ENCODE measurements around the gene WNK1.
"Not testable (repeated sequence)": the region's sequence is repeated elsewhere in the genome, so short reads cannot be mapped to it uniquely, and the experiment has no call there.

WNK1 gene

DNA sequence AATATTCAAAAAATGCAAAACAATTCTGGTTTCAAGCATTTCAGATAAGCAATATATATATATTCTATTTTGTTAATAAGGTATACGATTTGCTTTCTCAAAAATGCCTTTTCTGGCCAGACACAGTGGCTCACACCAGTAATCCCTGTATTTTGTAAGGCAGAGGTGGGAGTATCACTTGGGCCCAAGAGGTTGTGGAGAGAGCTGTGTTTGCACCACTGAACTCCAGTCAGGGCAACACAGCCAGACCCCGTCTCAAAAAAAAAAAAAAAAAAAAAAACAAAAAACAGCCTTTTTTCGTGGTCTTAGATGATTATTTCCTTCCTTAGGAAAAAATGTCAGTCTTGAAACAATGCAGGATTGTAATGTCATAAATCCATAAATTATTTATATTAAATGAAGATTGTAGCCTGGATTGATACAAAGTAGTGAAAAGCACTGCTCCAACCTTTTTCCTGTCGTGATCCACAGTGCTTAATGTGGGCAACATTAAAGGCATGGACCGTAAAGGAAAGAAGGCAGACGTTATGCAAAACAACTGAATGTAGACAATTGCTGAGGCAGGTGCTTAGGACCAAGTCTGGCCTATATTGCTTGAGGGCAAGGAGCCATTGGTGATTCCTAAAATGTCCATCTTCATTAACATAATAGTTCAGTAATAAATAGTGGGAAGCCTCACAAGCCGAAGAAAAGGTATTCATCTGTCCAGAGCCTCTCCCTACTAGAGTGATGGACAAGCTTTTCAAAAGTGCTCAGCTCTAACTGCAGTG lies 160.3 kb downstream of the WNK1 start:
- H3K36me3 Mint-ChIP-seq: peaks cover 16% of the 10 kb centered on the region
- no peaks in the 10 kb centered on the region for H3K27me3 Mint-ChIP-seq
- no peaks in the 10 kb centered on the region for H3K9me3 Mint-ChIP-seq
- peaks cover 26% of the 10 kb centered on the region for H3K4me1 Mint-ChIP-seq
- H3K27ac Mint-ChIP-seq: no peak overlapping the region
- H3K4me3 Mint-ChIP-seq: no peak overlapping the region

DNA sequence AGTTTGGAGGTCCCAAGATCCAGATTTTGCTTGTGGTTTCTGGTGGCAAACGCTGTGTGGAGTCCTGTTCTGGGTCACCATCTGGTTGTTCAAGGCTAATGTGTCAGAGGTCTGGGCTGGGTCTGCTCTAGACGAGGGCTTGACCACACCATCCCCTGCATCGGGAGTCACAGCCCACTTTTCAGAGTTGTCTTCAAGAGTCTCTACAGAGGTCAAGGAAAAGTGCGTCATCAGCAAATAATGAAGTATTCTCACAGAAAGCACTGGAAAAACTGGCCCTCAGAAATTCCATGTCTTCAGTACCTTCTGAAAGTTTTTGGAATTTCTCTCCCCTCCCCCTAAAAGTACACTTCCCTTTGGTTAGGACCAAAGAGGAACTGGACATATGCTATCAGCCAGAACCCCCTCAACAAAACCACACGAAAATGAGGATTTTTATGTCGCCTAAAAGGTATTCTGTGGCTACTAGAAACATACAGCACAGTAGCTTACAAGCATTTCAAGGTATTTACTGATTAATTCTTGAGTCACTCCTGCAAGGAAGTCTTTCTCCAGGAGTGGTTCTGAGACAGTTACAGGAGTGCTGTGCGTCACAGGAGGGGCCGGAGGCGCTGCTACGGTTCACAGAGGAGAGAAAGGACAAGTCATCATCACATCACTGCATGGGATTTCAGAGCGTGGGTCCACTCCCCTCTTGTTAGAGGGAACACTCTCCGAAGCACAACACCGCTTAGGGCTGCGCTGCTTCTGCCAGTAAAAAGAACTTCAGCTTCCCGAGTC lies 161.7 kb downstream of the WNK1 start:
- no peaks in the 10 kb centered on the region for H3K9me3 Mint-ChIP-seq
- no peak overlapping the region for H3K27ac Mint-ChIP-seq
- H3K36me3 Mint-ChIP-seq: peaks cover 13% of the 10 kb centered on the region
- peaks cover 21% of the 10 kb centered on the region for H3K4me1 Mint-ChIP-seq
- no peaks in the 10 kb centered on the region for H3K27me3 Mint-ChIP-seq
- H3K4me3 Mint-ChIP-seq: no peak overlapping the region

DNA sequence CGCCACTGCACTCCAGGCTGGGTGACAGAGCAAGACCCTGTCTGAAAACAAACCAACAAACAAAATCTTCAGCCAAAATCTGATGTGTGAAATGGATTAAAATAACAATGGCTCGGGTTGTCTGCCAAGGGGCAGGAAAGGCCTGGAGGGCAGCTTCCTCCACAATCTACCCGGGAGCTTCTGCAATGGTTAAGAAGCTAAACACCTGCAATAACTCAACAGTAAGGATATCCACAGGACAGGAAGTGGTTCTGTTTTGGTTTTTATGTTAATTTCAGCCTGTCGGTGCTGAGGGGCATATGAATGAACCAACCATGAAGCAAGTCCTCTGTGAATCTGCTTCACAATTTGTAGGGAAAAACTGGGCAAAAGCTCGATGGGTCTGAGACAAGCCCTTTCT lies 162.7 kb downstream of the WNK1 start:
- Mint-ChIP-seq H3K4me3 (no peak overlapping the region), H3K27me3 (no peaks in the 10 kb centered on the region)

DNA sequence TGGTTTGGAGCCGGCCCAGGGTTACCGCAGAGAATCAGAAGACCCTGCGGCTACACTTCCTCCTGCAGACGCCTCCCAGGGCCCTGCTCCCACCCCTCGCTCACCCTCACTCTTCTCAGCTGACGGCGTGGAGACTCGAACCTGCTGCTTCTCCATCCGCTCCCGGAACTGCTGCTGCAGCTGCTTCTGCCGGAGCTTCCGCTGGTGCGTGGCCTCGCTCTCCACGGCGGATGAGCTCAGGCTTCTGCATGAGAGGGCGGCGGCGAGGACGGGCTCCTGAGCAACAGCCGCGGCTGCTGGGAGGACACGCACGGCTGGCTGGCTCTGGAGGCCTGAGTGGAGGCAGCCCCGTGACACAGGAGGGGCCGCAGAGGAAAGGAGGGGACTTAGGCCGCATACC lies 163.9 kb downstream of the WNK1 start:
- Mint-ChIP-seq H3K4me1 (peaks cover 27% of the 10 kb centered on the region), H3K36me3 (peaks cover 11% of the 10 kb centered on the region), H3K9me3 (no peaks in the 10 kb centered on the region), H3K4me3 (peak overlapping the region; percentile 61), H3K27me3 (no peaks in the 10 kb centered on the region), H3K27ac (peak overlapping the region; percentile 88)

More for the DNA sequence above, 162.7 kb downstream of the WNK1 start:
- Mint-ChIP-seq H3K27ac (peak overlapping the region; percentile 30), H3K9me3 (no peaks in the 10 kb centered on the region), H3K36me3 (peaks cover 8% of the 10 kb centered on the region), H3K4me1 (peaks cover 21% of the 10 kb centered on the region)

DNA sequence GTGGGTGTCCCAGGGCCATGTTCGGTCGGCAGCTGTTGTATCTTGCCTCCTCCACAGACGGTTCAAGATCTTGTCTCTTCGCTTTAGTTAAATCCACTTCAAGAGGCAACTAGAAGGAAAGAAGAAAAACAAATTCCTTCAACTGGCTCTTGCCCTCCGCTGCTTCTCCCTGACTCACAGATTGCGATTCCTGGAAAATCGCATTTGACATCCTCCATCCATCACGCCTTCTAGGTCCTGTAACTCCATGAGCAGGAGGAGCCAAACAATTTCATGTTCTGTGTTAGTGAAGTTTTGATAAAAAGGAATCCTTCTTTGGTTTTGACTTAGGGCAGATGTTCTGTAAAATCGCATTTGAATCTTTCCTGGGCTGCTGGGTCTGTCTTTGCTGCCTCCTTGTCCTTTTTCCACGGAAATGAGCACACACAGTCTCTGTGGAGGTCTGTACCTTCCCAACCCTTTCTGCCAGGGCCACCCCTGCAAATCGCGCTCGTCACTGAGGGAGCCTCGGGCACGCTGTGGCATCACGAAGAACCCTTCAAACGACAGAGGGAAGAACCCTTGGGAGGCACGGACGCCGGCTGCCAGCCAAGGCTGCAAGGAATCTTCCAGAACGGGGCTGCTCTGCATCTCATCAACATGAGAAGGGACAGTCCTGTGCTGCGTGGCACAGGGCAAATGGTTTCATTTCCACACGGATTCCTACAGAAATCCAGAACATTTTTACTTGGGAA lies 164.5 kb downstream of the WNK1 start:
- H3K27ac Mint-ChIP-seq: no peak overlapping the region
- no peak overlapping the region for H3K4me3 Mint-ChIP-seq
- no peaks in the 10 kb centered on the region for H3K27me3 Mint-ChIP-seq
- H3K4me1 Mint-ChIP-seq: peaks cover 31% of the 10 kb centered on the region
- peaks cover 11% of the 10 kb centered on the region for H3K36me3 Mint-ChIP-seq
- H3K9me3 Mint-ChIP-seq: no peaks in the 10 kb centered on the region

DNA sequence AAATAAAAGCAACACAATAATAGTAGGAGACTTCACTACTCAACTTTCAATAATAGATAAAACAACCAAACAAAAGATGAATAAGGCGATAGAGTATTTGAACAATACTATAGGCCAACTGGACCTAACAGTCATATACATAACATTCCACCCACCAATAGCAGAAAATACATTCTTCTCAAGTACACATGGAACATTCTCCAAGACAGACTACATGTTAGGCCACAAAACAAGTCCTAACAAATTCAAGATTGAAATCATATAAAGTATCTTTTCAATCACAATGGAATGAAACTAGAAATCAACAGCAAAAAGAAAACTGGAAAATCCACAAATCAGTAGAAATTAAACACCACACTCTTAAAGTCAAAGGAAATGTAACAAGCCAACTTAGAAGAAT lies 168.3 kb downstream of the WNK1 start:
- H3K4me3 Mint-ChIP-seq: no peak overlapping the region
- H3K36me3 Mint-ChIP-seq: peaks cover 11% of the 10 kb centered on the region
- H3K27me3 Mint-ChIP-seq: no peaks in the 10 kb centered on the region
- H3K27ac Mint-ChIP-seq: peak overlapping the region; percentile 57
- no peaks in the 10 kb centered on the region for H3K9me3 Mint-ChIP-seq
- peaks cover 13% of the 10 kb centered on the region for H3K4me1 Mint-ChIP-seq

DNA sequence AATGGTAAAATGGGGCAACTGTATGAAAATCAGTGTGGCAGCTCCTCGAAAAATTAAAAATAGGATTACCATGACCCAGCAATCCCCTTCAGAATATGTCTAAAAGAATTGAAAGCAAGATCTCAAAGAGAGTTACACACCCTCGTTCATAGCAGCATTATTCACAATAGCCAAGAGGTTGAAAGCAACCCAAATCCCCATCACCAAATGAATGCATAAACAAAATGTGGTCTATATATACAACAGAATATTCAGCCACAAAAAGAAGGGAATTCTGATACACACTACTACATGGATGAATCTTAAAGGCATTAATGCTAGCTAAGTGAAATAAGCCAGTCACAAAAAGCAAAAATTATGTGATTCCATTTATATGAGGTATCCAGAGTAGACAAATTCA lies 169.9 kb downstream of the WNK1 start:
- H3K27ac Mint-ChIP-seq: no peak overlapping the region
- H3K9me3 Mint-ChIP-seq: no peaks in the 10 kb centered on the region
- H3K4me3 Mint-ChIP-seq: no peak overlapping the region
- peaks cover 10% of the 10 kb centered on the region for H3K36me3 Mint-ChIP-seq
- H3K4me1 Mint-ChIP-seq: peaks cover 9% of the 10 kb centered on the region
- H3K27me3 Mint-ChIP-seq: no peaks in the 10 kb centered on the region

DNA sequence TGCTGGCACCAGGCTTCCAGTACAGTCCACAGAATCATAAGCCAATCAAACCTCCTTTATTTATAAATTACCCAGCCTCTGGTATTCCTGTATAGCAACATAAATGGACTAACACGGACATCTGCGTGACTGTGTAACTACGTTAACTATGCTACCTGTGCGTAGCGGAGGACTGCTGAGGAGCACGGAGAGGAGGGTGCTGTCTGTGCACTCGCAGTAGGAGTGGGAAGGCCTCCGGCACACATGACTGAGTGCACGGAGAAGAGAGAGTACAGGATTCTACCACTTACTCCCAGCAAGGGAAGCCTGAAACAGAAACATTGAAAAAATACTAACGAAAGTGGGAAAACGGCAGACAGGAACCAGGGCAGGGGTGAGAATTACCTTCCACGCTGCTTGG lies 174.3 kb downstream of the WNK1 start:
- Mint-ChIP-seq H3K4me1 (no peaks in the 10 kb centered on the region), H3K9me3 (no peaks in the 10 kb centered on the region), H3K4me3 (no peak overlapping the region), H3K36me3 (peaks cover 11% of the 10 kb centered on the region), H3K27ac (peak overlapping the region; percentile 62), H3K27me3 (no peaks in the 10 kb centered on the region)

DNA sequence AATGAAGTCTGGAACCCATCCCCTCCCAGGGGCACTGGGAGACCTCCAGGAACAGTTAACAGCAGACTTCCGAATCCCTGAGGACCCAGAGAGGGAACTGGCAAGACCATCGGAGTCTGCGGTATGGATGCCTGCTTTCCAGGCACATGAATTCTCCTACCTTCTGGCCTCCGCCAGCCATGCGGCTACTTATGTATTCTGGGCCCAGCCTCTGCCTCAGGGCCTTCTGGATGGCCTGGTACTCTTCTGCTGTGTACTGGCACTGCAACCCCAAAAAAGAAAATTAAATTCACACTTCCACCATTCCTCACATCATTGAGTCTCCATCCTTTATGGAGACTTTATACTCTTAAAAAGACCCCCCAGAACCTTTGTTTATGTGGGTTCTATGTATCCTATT lies 178.7 kb downstream of the WNK1 start:
- H3K27me3 Mint-ChIP-seq: no peaks in the 10 kb centered on the region
- H3K36me3 Mint-ChIP-seq: peaks cover 10% of the 10 kb centered on the region
- no peak overlapping the region for H3K4me3 Mint-ChIP-seq
- H3K27ac Mint-ChIP-seq: peak overlapping the region; percentile 62
- no peaks in the 10 kb centered on the region for H3K4me1 Mint-ChIP-seq
- no peaks in the 10 kb centered on the region for H3K9me3 Mint-ChIP-seq

DNA sequence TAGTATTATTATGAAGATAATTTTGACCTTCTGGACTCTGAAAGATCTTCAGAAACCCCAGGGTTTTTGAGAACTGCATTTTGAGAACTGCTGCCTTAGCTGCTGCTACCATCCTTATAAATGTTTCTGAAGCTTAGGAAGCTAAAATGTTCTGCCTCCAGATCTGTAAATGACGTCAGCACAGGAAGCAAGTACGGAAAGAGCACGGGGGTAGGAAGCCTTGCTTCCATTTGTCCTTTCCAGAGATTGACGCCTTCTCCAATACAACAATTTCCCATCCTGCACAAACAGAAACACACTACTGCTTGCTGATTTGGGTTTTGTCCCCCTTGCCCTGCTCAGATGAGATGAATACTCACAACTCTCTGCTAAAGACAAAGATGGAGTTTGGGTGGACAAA lies 179.2 kb downstream of the WNK1 start:
- H3K27me3 Mint-ChIP-seq: no peaks in the 10 kb centered on the region
- H3K9me3 Mint-ChIP-seq: no peaks in the 10 kb centered on the region
- H3K4me1 Mint-ChIP-seq: no peaks in the 10 kb centered on the region
- H3K27ac Mint-ChIP-seq: peak overlapping the region; percentile 62
- peaks cover 7% of the 10 kb centered on the region for H3K36me3 Mint-ChIP-seq
- H3K4me3 Mint-ChIP-seq: no peak overlapping the region

DNA sequence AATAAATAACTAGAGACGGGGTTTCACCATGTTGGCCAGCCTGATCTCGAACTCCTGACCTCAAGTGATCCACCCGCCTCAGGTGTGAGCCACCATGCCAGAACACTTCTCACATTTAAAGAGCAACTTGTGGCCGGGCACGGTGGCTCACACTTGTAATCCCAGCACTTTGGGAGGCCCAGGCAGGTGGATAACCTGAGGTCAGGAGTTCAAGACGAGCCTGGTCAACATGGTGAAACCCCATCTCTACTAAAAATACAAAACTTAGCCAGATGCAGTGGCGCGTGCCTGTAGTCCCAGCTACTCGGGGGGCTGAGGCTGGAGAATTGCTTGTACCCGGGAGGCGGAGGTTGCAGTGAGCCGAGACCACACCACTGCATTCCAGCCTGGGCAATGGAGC lies 183.5 kb downstream of the WNK1 start:
- not testable (repeated sequence) for H3K27me3 Mint-ChIP-seq, H3K36me3 Mint-ChIP-seq, H3K27ac Mint-ChIP-seq, H3K9me3 Mint-ChIP-seq, H3K4me3 Mint-ChIP-seq
- peaks cover 11% of the 10 kb centered on the region for H3K4me1 Mint-ChIP-seq

DNA sequence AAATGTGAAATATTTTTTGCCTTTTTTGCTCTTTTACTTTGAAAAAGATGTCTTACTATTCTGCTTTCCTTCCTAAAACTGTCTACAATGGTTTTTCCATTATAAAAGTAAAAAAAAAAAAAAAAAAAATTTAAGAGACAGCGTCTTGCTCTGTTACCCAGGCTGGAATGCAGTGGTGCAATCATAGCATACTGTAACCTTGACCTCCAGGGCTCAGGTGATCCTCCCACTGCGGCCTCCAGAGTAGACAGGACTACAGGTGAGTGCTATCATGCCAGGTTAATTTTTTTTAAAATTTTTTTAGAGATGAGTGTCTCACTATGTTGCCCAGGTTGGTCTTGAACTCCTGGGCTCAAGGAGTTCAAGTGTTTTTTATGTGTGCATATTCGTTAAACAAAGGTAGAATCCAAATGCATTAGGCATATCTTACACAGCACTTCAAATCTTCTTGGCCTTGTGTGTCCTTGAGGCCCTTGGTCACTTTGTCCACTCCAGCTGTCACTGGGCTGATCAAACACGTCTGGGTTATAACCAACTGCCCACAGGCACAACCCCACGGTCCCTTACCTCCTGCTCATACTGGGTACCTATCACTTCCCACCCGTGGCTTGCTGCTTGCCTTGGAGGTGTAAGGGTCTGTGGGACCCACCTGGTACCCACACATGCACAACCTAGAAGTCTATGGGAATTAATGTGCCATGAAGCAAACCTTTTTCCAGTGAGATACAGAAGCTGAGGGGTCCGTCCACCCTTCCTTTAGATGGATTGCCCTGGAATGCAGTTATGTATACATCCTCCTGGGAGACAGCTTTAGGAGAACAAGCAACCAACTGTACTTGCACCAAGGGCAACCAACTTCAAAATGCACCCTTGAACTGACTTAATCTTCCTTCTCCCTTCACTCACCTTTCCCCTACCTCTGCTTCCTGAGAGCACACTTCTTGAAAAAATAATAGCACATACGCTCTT lies 184.3 kb downstream of the WNK1 start:
- no peak overlapping the region for H3K4me3 Mint-ChIP-seq
- H3K36me3 Mint-ChIP-seq: peaks cover 6% of the 10 kb centered on the region
- peaks cover 13% of the 10 kb centered on the region for H3K4me1 Mint-ChIP-seq
- H3K9me3 Mint-ChIP-seq: no peaks in the 10 kb centered on the region
- H3K27ac Mint-ChIP-seq: no peak overlapping the region
- no peaks in the 10 kb centered on the region for H3K27me3 Mint-ChIP-seq

DNA sequence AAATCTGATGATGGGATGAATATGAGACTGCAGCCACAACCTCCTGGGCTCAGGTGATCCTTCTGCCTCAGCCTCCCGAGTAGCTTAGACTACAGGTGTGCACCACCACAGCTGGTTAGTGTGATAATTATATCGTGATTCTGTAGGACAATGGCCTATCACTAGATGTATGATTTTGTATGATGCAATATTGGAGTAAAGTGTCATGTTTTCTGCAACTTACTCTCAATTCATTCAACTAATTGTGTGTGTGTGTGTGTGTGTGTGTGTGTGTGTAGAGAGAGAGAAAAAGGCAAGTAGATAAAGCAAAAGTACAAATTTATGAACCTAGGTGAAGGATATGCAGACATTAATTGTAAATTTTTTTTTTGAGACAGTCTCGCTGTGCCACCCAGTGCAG lies 186.4 kb downstream of the WNK1 start:
- Mint-ChIP-seq H3K27ac (peak overlapping the region; percentile 55), H3K27me3 (no peaks in the 10 kb centered on the region), H3K4me1 (peaks cover 21% of the 10 kb centered on the region), H3K9me3 (no peaks in the 10 kb centered on the region), H3K36me3 (peaks cover 7% of the 10 kb centered on the region), H3K4me3 (no peak overlapping the region)

DNA sequence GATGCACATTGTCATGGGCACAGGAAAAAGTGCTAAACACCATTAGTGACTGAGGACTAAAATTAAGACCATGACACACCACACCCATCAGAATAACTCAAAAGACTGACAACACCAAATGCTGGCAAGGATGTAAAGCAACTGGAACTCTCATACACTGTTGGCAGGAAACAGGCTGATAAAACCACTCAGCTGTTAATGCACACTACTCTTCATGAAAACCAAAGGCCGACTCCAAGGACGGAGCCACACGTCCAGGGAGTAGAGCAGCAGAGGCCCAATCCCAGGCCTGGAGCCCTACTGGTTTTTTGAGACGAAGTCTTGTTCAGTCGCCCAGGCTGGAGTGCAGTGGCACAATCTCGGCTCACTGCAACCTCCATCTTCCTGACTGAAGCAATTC lies 190.7 kb downstream of the WNK1 start:
- H3K27ac Mint-ChIP-seq: no peak overlapping the region

DNA sequence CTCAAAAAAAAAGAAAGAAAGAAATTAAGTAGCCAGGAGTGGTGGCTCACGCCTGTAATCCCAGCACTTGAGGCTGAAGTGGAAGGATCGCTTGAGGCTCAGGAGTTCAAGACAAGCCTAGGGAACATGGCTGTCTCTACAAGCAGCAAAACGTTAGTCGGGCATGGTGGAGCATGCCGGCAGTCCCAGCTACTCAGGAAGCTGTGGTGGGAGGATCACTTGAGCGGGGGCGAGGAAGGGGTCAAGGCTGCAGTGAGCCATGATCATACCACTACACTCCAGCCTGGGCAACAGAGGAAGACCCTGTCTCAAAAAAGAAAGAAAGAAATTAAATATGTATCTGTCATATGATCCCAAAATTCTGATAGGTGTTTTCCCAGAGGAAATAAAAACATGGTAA lies 191.8 kb downstream of the WNK1 start:
- peak overlapping the region; percentile 55 for H3K27ac Mint-ChIP-seq

More for the DNA sequence above, 190.7 kb downstream of the WNK1 start:
- Mint-ChIP-seq H3K4me1 (peaks cover 46% of the 10 kb centered on the region), H3K4me3 (no peak overlapping the region), H3K36me3 (peaks cover 9% of the 10 kb centered on the region), H3K27me3 (no peaks in the 10 kb centered on the region), H3K9me3 (no peaks in the 10 kb centered on the region)

More for the DNA sequence above, 191.8 kb downstream of the WNK1 start:
- peaks cover 53% of the 10 kb centered on the region for H3K4me1 Mint-ChIP-seq
- no peaks in the 10 kb centered on the region for H3K27me3 Mint-ChIP-seq
- H3K9me3 Mint-ChIP-seq: no peaks in the 10 kb centered on the region
- H3K36me3 Mint-ChIP-seq: peaks cover 13% of the 10 kb centered on the region
- H3K4me3 Mint-ChIP-seq: no peak overlapping the region
